ENCODE data around the gene EDA.

Gene EDA

DNA sequence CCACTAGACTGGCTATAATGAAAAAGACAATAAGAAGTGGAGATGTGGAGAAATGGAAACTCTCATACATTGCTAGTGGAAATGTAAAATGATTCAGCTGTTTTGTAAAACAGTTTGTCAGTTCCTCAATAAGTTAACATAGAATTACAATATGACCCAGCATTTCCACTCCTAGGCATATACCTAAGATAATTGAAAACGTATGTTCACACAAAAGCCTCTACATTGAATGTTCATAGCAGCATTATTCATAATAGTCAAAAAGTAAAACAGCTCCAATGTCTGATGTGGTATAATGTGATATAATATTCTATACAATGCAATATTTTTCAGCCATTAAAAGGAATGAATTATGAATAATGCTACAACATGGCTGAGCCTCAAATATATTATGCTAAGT, 10.2 kb downstream of the EDA start:
- no peak overlapping the region for H2BK5ac ChIP-seq (ENCODE audit: low read length)
- no CpG with 5 or more reads among the region's 1 CpG for WGBS, 2 donors (ENCODE audit: extremely low coverage in 2 of 2, insufficient read length in 2 of 2, insufficient replicate concordance in 1 of 2)

DNA sequence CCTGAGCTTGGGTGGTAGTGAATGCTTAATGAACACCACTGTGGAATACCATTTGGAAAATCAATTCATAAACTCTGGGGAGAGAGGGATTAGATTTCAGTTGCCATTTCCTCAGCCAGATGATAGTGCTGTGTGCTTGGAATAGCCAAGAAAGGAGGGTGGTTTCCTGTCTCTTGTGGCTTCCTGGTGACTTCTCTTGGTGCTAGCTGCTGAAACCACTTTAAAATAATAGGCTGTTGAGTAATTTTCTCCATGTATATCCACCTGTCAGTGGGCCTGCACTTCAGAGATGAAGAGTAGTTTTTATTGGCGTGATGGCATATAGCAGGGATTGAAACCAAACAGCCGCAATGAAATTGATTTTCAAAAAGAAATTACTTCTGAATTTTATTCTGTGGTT, 11.8 kb downstream of the EDA start:
- Histone ChIP-seq H3K27me3 (ENCODE audit: control insufficient read depth in 3 of 3, insufficient read depth in 3 of 3, low read depth in 1 of 3, low read length in 3 of 3) (peaks cover 0 to 11% (median 0%) of the 10 kb centered on the region in 3 experiments), H3K9ac (ENCODE audit: low read depth, low read length, poor library complexity) (no peak overlapping the region), H3K79me1 (ENCODE audit: low read depth, low read length) (no peaks in the 10 kb centered on the region), H2BK5ac (ENCODE audit: low read length) (no peak overlapping the region), H3K36me3 (replicated peaks in 1 of 2; ENCODE audit: control insufficient read depth in 2 of 2, insufficient read depth in 2 of 2, low read length in 2 of 2) (no peaks in the 10 kb centered on the region), H2AK5ac (ENCODE audit: low read depth, low read length) (no peak overlapping the region), H2BK15ac (ENCODE audit: low read length) (no peak overlapping the region), H3K18ac (ENCODE audit: low read length) (no peak overlapping the region), H3K4me1 (ENCODE audit: control insufficient read depth in 2 of 2, insufficient read depth in 1 of 2, low read depth in 1 of 2, low read length in 2 of 2) (no peaks in the 10 kb centered on the region), H4K8ac (ENCODE audit: low read depth, low read length) (no peak overlapping the region), H3K4ac (ENCODE audit: low read length) (no peak overlapping the region), H3K23ac (ENCODE audit: low read depth, low read length, poor library complexity) (no peak overlapping the region), H3K4me3 (ENCODE audit: low read length in 2 of 2) (no peak overlapping the region), H3K27ac (replicated peaks; ENCODE audit: low read length) (no peak overlapping the region), H3K9me3 (replicated peaks in 1 of 2; ENCODE audit: control insufficient read depth in 2 of 2, insufficient read depth in 1 of 2, low read depth in 1 of 2, low read length in 2 of 2) (peaks cover 0 to 4% of the 10 kb centered on the region in 2 donors), H2BK12ac (ENCODE audit: low read length) (no peak overlapping the region), H2BK120ac (ENCODE audit: low read depth, low read length) (no peak overlapping the region), H4K91ac (ENCODE audit: low read depth, low read length, poor library complexity) (no peak overlapping the region), H2AFZ (ENCODE audit: low read length) (no peak overlapping the region), H3K14ac (ENCODE audit: low read length) (no peak overlapping the region), H3K4me2 (ENCODE audit: insufficient read depth, low read length, poor library complexity, severe bottlenecking) (no peak overlapping the region)
- WGBS, 2 donors (ENCODE audit: extremely low coverage in 2 of 2, insufficient read length in 2 of 2, insufficient replicate concordance in 1 of 2): no CpG with 5 or more reads among the region's 2 CpGs
- DNase-seq (ENCODE audit: low spot score): no peak

More for the DNA sequence above, 10.2 kb downstream of the EDA start:
- H2AK5ac ChIP-seq (ENCODE audit: low read depth, low read length): no peak overlapping the region
- H3K4ac ChIP-seq (ENCODE audit: low read length): no peak overlapping the region
- H3K9me3 ChIP-seq (replicated peaks in 1 of 2; ENCODE audit: control insufficient read depth in 2 of 2, insufficient read depth in 1 of 2, low read depth in 1 of 2, low read length in 2 of 2): peaks cover 0 to 4% of the 10 kb centered on the region in 2 donors
- no peaks in the 10 kb centered on the region for H3K36me3 ChIP-seq (replicated peaks in 1 of 2; ENCODE audit: control insufficient read depth in 2 of 2, insufficient read depth in 2 of 2, low read length in 2 of 2)
- H4K8ac ChIP-seq (ENCODE audit: low read depth, low read length): no peak overlapping the region
- no peak overlapping the region for H3K14ac ChIP-seq (ENCODE audit: low read length)
- H2AFZ ChIP-seq (ENCODE audit: low read length): no peak overlapping the region
- no peak overlapping the region for H2BK120ac ChIP-seq (ENCODE audit: low read depth, low read length)
- H2BK15ac ChIP-seq (ENCODE audit: low read length): no peak overlapping the region
- no peak overlapping the region for H4K91ac ChIP-seq (ENCODE audit: low read depth, low read length, poor library complexity)
- H3K27me3 ChIP-seq (ENCODE audit: control insufficient read depth in 3 of 3, insufficient read depth in 3 of 3, low read depth in 1 of 3, low read length in 3 of 3): peaks cover 0 to 11% (median 0%) of the 10 kb centered on the region in 3 experiments
- no peak overlapping the region for H2BK12ac ChIP-seq (ENCODE audit: low read length)
- no peaks in the 10 kb centered on the region for H3K4me1 ChIP-seq (ENCODE audit: control insufficient read depth in 2 of 2, insufficient read depth in 1 of 2, low read depth in 1 of 2, low read length in 2 of 2)
- H3K18ac ChIP-seq (ENCODE audit: low read length): no peak overlapping the region
- DNase-seq (ENCODE audit: low spot score): no peak
- no peak overlapping the region for H3K27ac ChIP-seq (replicated peaks; ENCODE audit: low read length)
- H3K9ac ChIP-seq (ENCODE audit: low read depth, low read length, poor library complexity): no peak overlapping the region
- no peak overlapping the region for H3K4me3 ChIP-seq (ENCODE audit: low read length in 2 of 2)
- H3K4me2 ChIP-seq (ENCODE audit: insufficient read depth, low read length, poor library complexity, severe bottlenecking): no peak overlapping the region
- no peak overlapping the region for H3K23ac ChIP-seq (ENCODE audit: low read depth, low read length, poor library complexity)
- H3K79me1 ChIP-seq (ENCODE audit: low read depth, low read length): no peaks in the 10 kb centered on the region

DNA sequence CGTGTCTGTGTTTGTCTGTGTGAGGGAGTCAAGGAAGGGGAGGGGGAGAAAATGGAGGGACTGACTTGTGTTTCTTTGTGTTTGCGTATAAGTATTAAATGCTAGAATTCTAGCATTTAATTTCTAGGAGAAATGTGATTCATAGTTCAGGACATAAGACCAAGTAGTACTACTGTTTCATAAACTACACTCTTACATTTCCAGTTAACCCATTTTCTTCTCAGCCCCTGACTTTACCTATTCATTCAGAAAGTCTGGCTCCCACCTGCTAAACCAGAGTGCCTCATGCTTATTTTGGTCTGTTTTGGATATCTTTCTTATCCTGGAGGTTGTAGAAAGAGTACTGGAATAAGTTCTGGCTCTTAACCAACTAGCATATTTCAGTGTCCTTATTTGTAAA, 14.2 kb downstream of the EDA start:
- Histone ChIP-seq H3K27ac (replicated peaks; ENCODE audit: low read length) (no peak overlapping the region), H3K27me3 (ENCODE audit: control insufficient read depth in 3 of 3, insufficient read depth in 3 of 3, low read depth in 1 of 3, low read length in 3 of 3) (peaks cover 0 to 11% (median 0%) of the 10 kb centered on the region in 3 experiments), H2AFZ (ENCODE audit: low read length) (no peak overlapping the region), H3K18ac (ENCODE audit: low read length) (no peak overlapping the region), H3K4me1 (ENCODE audit: control insufficient read depth in 2 of 2, insufficient read depth in 1 of 2, low read depth in 1 of 2, low read length in 2 of 2) (no peaks in the 10 kb centered on the region), H4K91ac (ENCODE audit: low read depth, low read length, poor library complexity) (no peak overlapping the region), H2BK120ac (ENCODE audit: low read depth, low read length) (no peak overlapping the region), H3K4me3 (ENCODE audit: low read length in 2 of 2) (no peak overlapping the region), H4K8ac (ENCODE audit: low read depth, low read length) (no peak overlapping the region), H3K4me2 (ENCODE audit: insufficient read depth, low read length, poor library complexity, severe bottlenecking) (no peak overlapping the region), H2BK12ac (ENCODE audit: low read length) (no peak overlapping the region), H2BK5ac (ENCODE audit: low read length) (no peak overlapping the region), H3K4ac (ENCODE audit: low read length) (no peak overlapping the region), H3K36me3 (replicated peaks in 1 of 2; ENCODE audit: control insufficient read depth in 2 of 2, insufficient read depth in 2 of 2, low read length in 2 of 2) (no peaks in the 10 kb centered on the region), H3K14ac (ENCODE audit: low read length) (no peak overlapping the region), H3K9me3 (replicated peaks in 1 of 2; ENCODE audit: control insufficient read depth in 2 of 2, insufficient read depth in 1 of 2, low read depth in 1 of 2, low read length in 2 of 2) (no peaks in the 10 kb centered on the region), H3K9ac (ENCODE audit: low read depth, low read length, poor library complexity) (no peak overlapping the region), H3K79me1 (ENCODE audit: low read depth, low read length) (no peaks in the 10 kb centered on the region), H3K23ac (ENCODE audit: low read depth, low read length, poor library complexity) (no peak overlapping the region), H2AK5ac (ENCODE audit: low read depth, low read length) (no peak overlapping the region), H2BK15ac (ENCODE audit: low read length) (no peak overlapping the region)
- no peak for DNase-seq (ENCODE audit: low spot score)
- WGBS, 2 donors (ENCODE audit: extremely low coverage in 2 of 2, insufficient read length in 2 of 2, insufficient replicate concordance in 1 of 2): no CpG with 5 or more reads among the region's 2 CpGs

DNA sequence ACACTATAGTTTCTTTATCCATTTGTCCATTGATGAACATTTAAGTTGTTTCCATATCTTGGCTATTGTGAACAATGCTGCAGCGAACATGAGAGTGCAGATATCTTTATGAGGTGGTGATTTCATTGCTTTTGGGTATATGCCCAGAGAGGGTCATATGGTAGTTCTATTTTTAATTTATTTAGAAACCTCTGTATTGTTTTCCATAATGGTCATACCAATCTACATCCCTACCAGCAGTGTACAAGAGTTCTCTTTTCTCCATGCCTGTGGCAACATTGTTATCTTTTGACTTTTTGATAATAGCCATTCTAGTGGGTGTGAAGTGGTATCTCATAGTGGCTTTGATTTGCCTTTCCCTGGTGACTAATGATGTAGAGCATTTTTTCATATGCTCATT, 48.8 kb downstream of the EDA start:
- no peak overlapping the region for H2BK5ac ChIP-seq (ENCODE audit: low read length)
- H2AK5ac ChIP-seq (ENCODE audit: low read depth, low read length): no peak overlapping the region
- H3K27me3 ChIP-seq (ENCODE audit: control insufficient read depth in 3 of 3, insufficient read depth in 3 of 3, low read depth in 1 of 3, low read length in 3 of 3): no peaks in the 10 kb centered on the region
- H3K36me3 ChIP-seq (replicated peaks in 1 of 2; ENCODE audit: control insufficient read depth in 2 of 2, insufficient read depth in 2 of 2, low read length in 2 of 2): no peaks in the 10 kb centered on the region
- no peak overlapping the region for H4K8ac ChIP-seq (ENCODE audit: low read depth, low read length)
- H2AFZ ChIP-seq (ENCODE audit: low read length): no peak overlapping the region
- no peak overlapping the region for H3K4me3 ChIP-seq (ENCODE audit: low read length in 2 of 2)
- H3K79me1 ChIP-seq (ENCODE audit: low read depth, low read length): no peaks in the 10 kb centered on the region
- no peak for DNase-seq (ENCODE audit: low spot score)
- no peaks in the 10 kb centered on the region for H3K4me1 ChIP-seq (ENCODE audit: control insufficient read depth in 2 of 2, insufficient read depth in 1 of 2, low read depth in 1 of 2, low read length in 2 of 2)
- H2BK120ac ChIP-seq (ENCODE audit: low read depth, low read length): no peak overlapping the region
- no peak overlapping the region for H3K18ac ChIP-seq (ENCODE audit: low read length)
- H3K27ac ChIP-seq (replicated peaks; ENCODE audit: low read length): no peak overlapping the region
- no peak overlapping the region for H3K9ac ChIP-seq (ENCODE audit: low read depth, low read length, poor library complexity)
- no peak overlapping the region for H2BK15ac ChIP-seq (ENCODE audit: low read length)
- no peak overlapping the region for H3K23ac ChIP-seq (ENCODE audit: low read depth, low read length, poor library complexity)
- H2BK12ac ChIP-seq (ENCODE audit: low read length): no peak overlapping the region
- no CpG with 5 or more reads among the region's 1 CpG for WGBS, 2 donors (ENCODE audit: extremely low coverage in 2 of 2, insufficient read length in 2 of 2, insufficient replicate concordance in 1 of 2)
- H3K4ac ChIP-seq (ENCODE audit: low read length): no peak overlapping the region
- H3K14ac ChIP-seq (ENCODE audit: low read length): no peak overlapping the region
- no peak overlapping the region for H3K4me2 ChIP-seq (ENCODE audit: insufficient read depth, low read length, poor library complexity, severe bottlenecking)
- H4K91ac ChIP-seq (ENCODE audit: low read depth, low read length, poor library complexity): no peak overlapping the region
- no peaks in the 10 kb centered on the region for H3K9me3 ChIP-seq (replicated peaks in 1 of 2; ENCODE audit: control insufficient read depth in 2 of 2, insufficient read depth in 1 of 2, low read depth in 1 of 2, low read length in 2 of 2)

Data from neuronal stem cell (in vitro differentiated cells).